Measurements from ENCODE around the gene PEAR1. TPM values are rescaled to one million over a fixed set of nuclear protein-coding genes. Genes with fewer than 3 reads are reported as not detected.

PEAR1 gene
- total and polyA plus RNA-seq, 4 experiments from 2014 or later: 0.32 to 0.36 TPM; not detected in 2

GRCh38 chr1:156945881-156946661 is 52.6 kb downstream of the PEAR1 start:
- Mint-ChIP-seq H3K4me3 (no peak overlapping the region), H3K27ac (peak overlapping the region in 3 of 7 donors; percentile 9 to 70 (median 19)), H3K27me3 (no peaks in the 10 kb centered on the region), H3K4me1 (no peaks in the 10 kb centered on the region), H3K36me3 (peaks cover 39 to 74% of the 10 kb centered on the region in 2 donors), H3K9me3 (no peaks in the 10 kb centered on the region)
- H3K4me1 ChIP-seq (ENCODE audit: insufficient read depth, low read length): no peaks in the 10 kb centered on the region
- DNase-seq: no peak
- no peaks in the 10 kb centered on the region for H3K27me3 ChIP-seq (ENCODE audit: insufficient read depth, low read length)
- intact Hi-C loops (cut with micrococcal nuclease): no loop called here
- ChIA-PET POLR2A (ENCODE audit: partially characterized antibody) (no interaction called here), CTCF (ENCODE audit: partially characterized antibody) (no interaction called here)
- H3K36me3 ChIP-seq (ENCODE audit: insufficient read depth, low read length): peaks cover 47% of the 10 kb centered on the region
- H3K9me3 ChIP-seq (ENCODE audit: control insufficient read depth in 1 of 2, low read length in 2 of 2): no peaks in the 10 kb centered on the region
- no peak overlapping the region for H3K27ac ChIP-seq (ENCODE audit: low read depth, low read length)
- no peak overlapping the region for H3K4me3 ChIP-seq (ENCODE audit: low read length in 2 of 2)

DNA sequence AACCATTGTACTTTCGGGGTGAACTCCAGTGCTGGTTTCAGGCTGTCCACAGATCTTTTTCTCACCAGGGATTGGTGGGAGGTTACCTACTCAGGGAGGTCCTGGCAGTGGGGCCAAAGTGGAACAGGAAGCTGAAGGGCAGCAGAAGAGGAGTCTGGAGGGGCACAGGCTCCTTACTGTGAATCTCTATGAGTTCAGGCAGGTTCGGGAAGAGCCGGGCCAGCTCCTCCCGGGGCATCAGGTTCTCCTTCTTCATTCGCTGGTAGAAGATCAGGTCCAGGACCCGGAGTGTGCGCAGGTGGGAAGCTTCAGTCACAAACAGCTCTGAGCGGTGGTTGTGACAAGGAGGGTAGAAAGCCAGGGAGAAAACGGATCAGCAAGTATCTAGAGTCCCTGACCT is 53.6 kb downstream of the PEAR1 start:
- no peaks in the 10 kb centered on the region for H3K4me1 Mint-ChIP-seq
- no peaks in the 10 kb centered on the region for H3K9me3 Mint-ChIP-seq
- H3K36me3 Mint-ChIP-seq: peaks cover 43 to 82% of the 10 kb centered on the region in 2 donors
- Histone ChIP-seq H3K27ac (ENCODE audit: low read depth, low read length) (no peak overlapping the region), H3K4me3 (ENCODE audit: low read length in 2 of 2) (no peak overlapping the region), H3K4me1 (ENCODE audit: insufficient read depth, low read length) (no peaks in the 10 kb centered on the region), H3K9me3 (ENCODE audit: control insufficient read depth in 1 of 2, low read length in 2 of 2) (no peaks in the 10 kb centered on the region), H3K27me3 (ENCODE audit: insufficient read depth, low read length) (no peaks in the 10 kb centered on the region), H3K36me3 (ENCODE audit: insufficient read depth, low read length) (peaks cover 51% of the 10 kb centered on the region)
- no peaks in the 10 kb centered on the region for H3K27me3 Mint-ChIP-seq
- ChIA-PET POLR2A (ENCODE audit: partially characterized antibody) (no interaction called here), CTCF (ENCODE audit: partially characterized antibody) (interaction anchor here (1.1 kb wide), 1 partner anchor 55 kb away, joined by 3 read pairs; no protein-coding TSS in a partner anchor)
- DNase-seq: no peak
- H3K27ac Mint-ChIP-seq: no peak overlapping the region
- intact Hi-C loops (cut with micrococcal nuclease): no loop called here
- H3K4me3 Mint-ChIP-seq: no peak overlapping the region

- H3K27me3 Mint-ChIP-seq: no peaks in the 10 kb centered on the region
- H3K36me3 Mint-ChIP-seq: peaks cover 44 to 82% of the 10 kb centered on the region in 2 donors
- H3K9me3 ChIP-seq (ENCODE audit: control insufficient read depth in 1 of 2, low read length in 2 of 2): no peaks in the 10 kb centered on the region
- no peak overlapping the region for H3K4me3 Mint-ChIP-seq
- POLR2A ChIA-PET (ENCODE audit: partially characterized antibody): interaction anchor here (1.0 kb wide), 1 partner anchor 141 kb away, joined by 3 read pairs; no protein-coding TSS in a partner anchor
- H3K4me1 ChIP-seq (ENCODE audit: insufficient read depth, low read length): no peaks in the 10 kb centered on the region
- CTCF ChIA-PET (ENCODE audit: partially characterized antibody): interaction anchor here (0.6 to 2.0 kb wide), 3 partner anchors 14 to 126 kb away, joined by 3 to 6 read pairs (median 3); no protein-coding TSS in a partner anchor
- H3K4me1 Mint-ChIP-seq: no peaks in the 10 kb centered on the region
- no peak for DNase-seq
- intact Hi-C loops (cut with micrococcal nuclease): no loop called here
- no peaks in the 10 kb centered on the region for H3K27me3 ChIP-seq (ENCODE audit: insufficient read depth, low read length)
- no peaks in the 10 kb centered on the region for H3K9me3 Mint-ChIP-seq
- H3K27ac ChIP-seq (ENCODE audit: low read depth, low read length): no peak overlapping the region
- no peak overlapping the region for H3K27ac Mint-ChIP-seq
- H3K4me3 ChIP-seq (ENCODE audit: low read length in 2 of 2): no peak overlapping the region
- peaks cover 51% of the 10 kb centered on the region for H3K36me3 ChIP-seq (ENCODE audit: insufficient read depth, low read length)
These were observed 54.5 kb downstream of the PEAR1 start for GRCh38 chr1:156947818-156948525.

DNA sequence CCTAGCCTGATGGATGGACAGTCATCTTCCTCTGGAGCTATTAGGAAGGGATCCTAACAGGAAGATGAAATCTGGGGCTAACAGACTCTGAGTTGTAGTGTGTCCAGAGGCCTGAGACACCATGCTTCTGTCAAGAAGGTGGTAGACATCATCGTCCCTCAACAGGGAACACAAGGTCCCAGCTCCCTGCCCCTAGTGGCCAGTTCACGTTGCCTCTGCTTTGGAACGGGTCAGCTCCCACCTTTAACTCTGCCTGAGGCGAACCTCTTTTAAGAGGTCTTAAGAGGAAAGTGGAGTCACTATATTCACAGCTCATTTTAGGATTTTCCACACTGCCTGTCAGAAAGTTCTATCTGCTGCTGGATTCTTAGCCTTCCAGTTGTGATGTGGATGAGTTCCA is 55.2 kb downstream of the PEAR1 start:
- intact Hi-C loops (cut with micrococcal nuclease): no loop called here
- H3K4me1 Mint-ChIP-seq: no peaks in the 10 kb centered on the region
- H3K9me3 Mint-ChIP-seq: no peaks in the 10 kb centered on the region
- Histone ChIP-seq H3K27me3 (ENCODE audit: insufficient read depth, low read length) (no peaks in the 10 kb centered on the region), H3K9me3 (ENCODE audit: control insufficient read depth in 1 of 2, low read length in 2 of 2) (no peaks in the 10 kb centered on the region), H3K4me3 (ENCODE audit: low read length in 2 of 2) (no peak overlapping the region), H3K4me1 (ENCODE audit: insufficient read depth, low read length) (no peaks in the 10 kb centered on the region), H3K27ac (ENCODE audit: low read depth, low read length) (no peak overlapping the region), H3K36me3 (ENCODE audit: insufficient read depth, low read length) (peaks cover 47% of the 10 kb centered on the region)
- ChIA-PET POLR2A (ENCODE audit: partially characterized antibody) (interaction anchor here (1.0 kb wide), 1 partner anchor 142 kb away, joined by 3 read pairs; no protein-coding TSS in a partner anchor), CTCF (ENCODE audit: partially characterized antibody) (interaction anchor here (0.6 to 2.0 kb wide), 2 partner anchors 13 to 126 kb away, joined by 3 to 6 read pairs; no protein-coding TSS in a partner anchor)
- no peak for DNase-seq
- H3K27me3 Mint-ChIP-seq: no peaks in the 10 kb centered on the region
- no peak overlapping the region for H3K27ac Mint-ChIP-seq
- no peak overlapping the region for H3K4me3 Mint-ChIP-seq
- H3K36me3 Mint-ChIP-seq: peaks cover 42 to 78% of the 10 kb centered on the region in 2 donors

DNA sequence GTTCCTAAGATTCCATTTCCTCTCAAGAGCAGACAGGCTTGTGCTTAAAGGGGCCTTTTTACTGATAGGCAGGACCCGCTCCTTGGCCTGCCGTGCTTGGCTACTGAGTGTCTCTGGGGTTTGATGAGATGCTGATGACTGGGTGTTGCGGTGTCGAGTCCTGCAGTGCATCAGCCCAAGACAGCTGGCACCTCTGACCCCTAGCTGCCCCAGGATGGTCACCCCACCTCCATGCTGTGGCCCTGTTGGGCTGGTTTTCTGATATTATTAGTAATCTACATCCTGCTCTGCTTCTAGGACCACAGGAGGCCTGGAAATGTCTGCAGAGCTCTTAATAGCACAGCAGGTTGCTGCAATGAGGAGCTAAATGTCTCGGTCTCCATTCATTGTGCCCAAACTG is 55.6 kb downstream of the PEAR1 start:
- H3K36me3 Mint-ChIP-seq: peaks cover 43 to 74% of the 10 kb centered on the region in 2 donors
- H3K4me1 Mint-ChIP-seq: no peaks in the 10 kb centered on the region
- H3K27me3 Mint-ChIP-seq: no peaks in the 10 kb centered on the region
- H3K4me3 ChIP-seq (ENCODE audit: low read length in 2 of 2): no peak overlapping the region
- H3K36me3 ChIP-seq (ENCODE audit: insufficient read depth, low read length): peaks cover 47% of the 10 kb centered on the region
- no peak overlapping the region for H3K27ac ChIP-seq (ENCODE audit: low read depth, low read length)
- no peaks in the 10 kb centered on the region for H3K4me1 ChIP-seq (ENCODE audit: insufficient read depth, low read length)
- POLR2A ChIA-PET (ENCODE audit: partially characterized antibody): interaction anchor here (1.0 kb wide), 1 partner anchor 142 kb away, joined by 3 read pairs; no protein-coding TSS in a partner anchor
- no peaks in the 10 kb centered on the region for H3K27me3 ChIP-seq (ENCODE audit: insufficient read depth, low read length)
- no peak overlapping the region for H3K27ac Mint-ChIP-seq
- CTCF ChIA-PET (ENCODE audit: partially characterized antibody): interaction anchor here (0.6 to 2.0 kb wide), 2 partner anchors 13 to 125 kb away, joined by 3 to 6 read pairs; no protein-coding TSS in a partner anchor
- intact Hi-C loops (cut with micrococcal nuclease): no loop called here
- H3K9me3 ChIP-seq (ENCODE audit: control insufficient read depth in 1 of 2, low read length in 2 of 2): no peaks in the 10 kb centered on the region
- no peaks in the 10 kb centered on the region for H3K9me3 Mint-ChIP-seq
- DNase-seq: no peak
- no peak overlapping the region for H3K4me3 Mint-ChIP-seq

DNA sequence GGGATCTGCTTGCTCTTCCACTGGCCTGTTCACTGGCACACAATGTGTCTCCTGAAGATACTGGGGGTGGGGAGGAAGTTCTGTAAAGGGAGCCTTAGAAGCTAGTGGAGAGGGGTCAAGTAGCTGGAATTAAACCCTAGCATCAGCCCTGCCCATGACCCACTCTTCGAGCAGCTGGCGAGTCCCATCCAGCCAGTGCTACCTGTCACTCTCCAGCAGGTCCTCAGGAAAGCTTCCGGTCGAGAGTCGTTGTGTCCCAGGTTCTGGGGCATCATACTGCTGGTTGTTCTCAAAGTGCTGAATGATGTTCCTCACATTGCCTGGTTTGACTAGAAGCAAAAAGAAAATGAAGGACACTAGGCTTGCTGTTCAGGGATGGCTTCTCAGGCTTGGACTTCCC is 57.9 kb downstream of the PEAR1 start:
- no peaks in the 10 kb centered on the region for H3K27me3 ChIP-seq (ENCODE audit: insufficient read depth, low read length)
- intact Hi-C loops (cut with micrococcal nuclease): no loop called here
- no peak for DNase-seq
- H3K4me1 Mint-ChIP-seq: no peaks in the 10 kb centered on the region
- peak overlapping the region in 1 of 7 donors; percentile 36 for H3K27ac Mint-ChIP-seq
- H3K4me3 Mint-ChIP-seq: no peak overlapping the region
- no peaks in the 10 kb centered on the region for H3K4me1 ChIP-seq (ENCODE audit: insufficient read depth, low read length)
- ChIA-PET CTCF (ENCODE audit: partially characterized antibody) (no interaction called here), POLR2A (ENCODE audit: partially characterized antibody) (no interaction called here)
- peaks cover 0 to 1% of the 10 kb centered on the region in 2 donors for H3K27me3 Mint-ChIP-seq
- peaks cover 32 to 69% of the 10 kb centered on the region in 2 donors for H3K36me3 Mint-ChIP-seq
- H3K36me3 ChIP-seq (ENCODE audit: insufficient read depth, low read length): peaks cover 46% of the 10 kb centered on the region
- H3K27ac ChIP-seq (ENCODE audit: low read depth, low read length): no peak overlapping the region
- H3K9me3 Mint-ChIP-seq: no peaks in the 10 kb centered on the region
- H3K4me3 ChIP-seq (ENCODE audit: low read length in 2 of 2): no peak overlapping the region
- no peaks in the 10 kb centered on the region for H3K9me3 ChIP-seq (ENCODE audit: control insufficient read depth in 1 of 2, low read length in 2 of 2)

GRCh38 chr1:156953571-156953970 is 60.1 kb downstream of the PEAR1 start:
- Histone ChIP-seq H3K27ac (ENCODE audit: low read depth, low read length) (no peak overlapping the region), H3K27me3 (ENCODE audit: insufficient read depth, low read length) (no peaks in the 10 kb centered on the region), H3K4me1 (ENCODE audit: insufficient read depth, low read length) (no peaks in the 10 kb centered on the region), H3K9me3 (ENCODE audit: control insufficient read depth in 1 of 2, low read length in 2 of 2) (no peaks in the 10 kb centered on the region), H3K4me3 (ENCODE audit: low read length in 2 of 2) (no peak overlapping the region), H3K36me3 (ENCODE audit: insufficient read depth, low read length) (peaks cover 28% of the 10 kb centered on the region)
- ChIA-PET CTCF (ENCODE audit: partially characterized antibody) (interaction anchor here (0.7 kb wide), 1 partner anchor 63 kb away, joined by 3 read pairs; no protein-coding TSS in a partner anchor), POLR2A (ENCODE audit: partially characterized antibody) (no interaction called here)
- Mint-ChIP-seq H3K36me3 (peaks cover 38 to 77% of the 10 kb centered on the region in 2 donors), H3K27ac (no peak overlapping the region), H3K27me3 (peaks cover 0 to 1% of the 10 kb centered on the region in 2 donors), H3K4me1 (peaks cover 0 to 5% (median 2%) of the 10 kb centered on the region in 4 donors), H3K4me3 (no peak overlapping the region), H3K9me3 (no peaks in the 10 kb centered on the region)
- intact Hi-C loops (cut with micrococcal nuclease): no loop called here
- DNase-seq: no peak
